BE2C (cell line): Measurements from ENCODE around the gene PKIG.

Source experiments
- DNase-seq: peaks from one replicate; pipeline ENCODE4 v3.0.0-alpha.2; 2020
- H3K27me3 ChIP-seq: fragments of 250-450 bp; sonication (Bioruptor Pico); 2 replicates; pipeline ENCODE4 v1.5.1; 2020; ENCODE audit warnings: mild to moderate bottlenecking
- H3K36me3 ChIP-seq: fragments of 250-450 bp; sonication (Bioruptor Pico); 2 replicates; pipeline ENCODE4 v1.5.1; 2020; ENCODE audit warnings: mild to moderate bottlenecking
- H3K4me1 ChIP-seq: fragments of 250-450 bp; sonication (Bioruptor Pico); 2 replicates; pipeline ENCODE4 v1.5.1; 2020
- H3K4me3 ChIP-seq: 2 replicates; pipeline ENCODE4 v1.5.1; 2011; ENCODE audit warnings: low read depth, low read length
- H3K9me3 ChIP-seq: fragments of 250-450 bp; sonication (Bioruptor Pico); 2 replicates; pipeline ENCODE4 v1.5.1; 2020
- CTCF ChIP-seq: IDR thresholded peaks from 2 replicates; pipeline ENCODE4 v1.5.1; 2012; ENCODE audit warnings: mild to moderate bottlenecking, low read depth, low read length

PKIG gene

DNA sequence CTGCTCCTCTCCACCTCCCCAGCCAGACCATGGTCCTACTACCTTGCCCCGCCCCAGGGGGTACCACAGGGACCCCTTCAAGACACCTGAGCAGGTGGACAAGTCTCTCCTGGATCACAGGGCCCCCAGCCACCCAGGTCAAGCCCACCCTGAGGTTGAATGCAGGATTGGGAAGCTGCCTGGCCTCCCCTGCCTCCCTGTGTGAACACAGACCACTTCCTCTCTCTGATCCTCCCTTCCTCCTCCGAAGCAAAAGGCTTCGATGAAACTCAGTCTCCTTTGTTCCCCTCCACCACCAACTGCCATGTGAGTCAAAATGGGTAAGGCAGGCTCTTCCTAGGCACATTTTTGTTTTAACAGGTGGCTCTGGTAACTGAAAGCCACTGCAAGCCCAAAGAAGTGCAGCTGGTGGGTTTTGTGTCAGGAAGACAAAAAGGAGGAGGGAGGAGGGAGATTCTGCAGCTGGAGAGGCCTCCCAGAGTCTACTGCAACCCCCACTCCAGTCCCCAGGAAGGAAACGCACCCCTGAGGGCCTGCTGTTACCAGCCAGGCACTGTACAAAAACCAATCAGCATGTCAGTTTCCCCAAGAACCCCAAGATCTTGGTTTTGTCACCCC is 63.8 kb downstream of the PKIG start:
- no peak for TF ChIP-seq CTCF
- peaks cover 12% of the 10 kb centered on the region; the same call in 1 of the 2 replicates for H3K4me1 ChIP-seq
- DNase-seq: no peak
- no peaks in the 10 kb centered on the region for H3K9me3 ChIP-seq
- H3K27me3 ChIP-seq: no peaks in the 10 kb centered on the region
- H3K4me3 ChIP-seq: no peak overlapping the region
- H3K36me3 ChIP-seq: no peaks in the 10 kb centered on the region

DNA sequence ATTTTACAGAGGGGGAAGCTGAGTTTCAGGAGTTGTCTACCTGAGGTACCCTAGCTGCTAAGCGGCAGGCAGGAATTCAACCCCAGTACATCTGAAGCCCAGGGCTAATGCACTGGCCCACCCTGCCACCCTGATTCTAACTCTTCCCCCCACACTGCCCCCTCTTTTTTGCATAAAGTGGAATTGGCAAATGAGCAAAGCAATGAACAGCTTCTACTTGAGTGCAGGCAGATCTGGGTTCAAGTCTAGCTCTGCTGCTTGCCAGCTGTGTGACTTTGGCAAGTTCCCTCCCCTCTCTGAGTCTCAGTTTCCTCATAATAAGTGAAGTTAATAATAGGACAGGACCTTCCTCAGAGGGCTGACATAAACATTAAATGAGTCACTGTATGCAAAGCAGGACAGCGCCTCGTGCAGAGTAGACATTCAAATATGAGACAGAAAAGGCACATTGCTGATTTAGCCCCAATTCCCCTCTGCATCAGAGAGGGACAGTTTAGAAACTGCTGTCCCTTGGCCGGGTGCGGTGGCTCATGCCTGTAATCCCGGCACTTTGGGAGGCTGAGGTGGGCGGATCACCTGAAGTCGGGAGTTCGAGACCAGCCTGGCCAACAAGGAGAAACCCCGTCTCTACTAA is 64.4 kb downstream of the PKIG start:
- TF ChIP-seq CTCF: no peak
- no peak for DNase-seq
- peaks cover 12% of the 10 kb centered on the region; the same call in 1 of the 2 replicates for H3K4me1 ChIP-seq
- no peaks in the 10 kb centered on the region for H3K36me3 ChIP-seq
- H3K27me3 ChIP-seq: no peaks in the 10 kb centered on the region
- H3K9me3 ChIP-seq: no peaks in the 10 kb centered on the region
- H3K4me3 ChIP-seq: no peak overlapping the region

- no peak overlapping the region for H3K4me3 ChIP-seq
- no peaks in the 10 kb centered on the region for H3K9me3 ChIP-seq
- no peak for TF ChIP-seq CTCF
- H3K27me3 ChIP-seq: no peaks in the 10 kb centered on the region
- H3K4me1 ChIP-seq: peaks cover 1% of the 10 kb centered on the region; the same call in 1 of the 2 replicates
- no peak for DNase-seq
- H3K36me3 ChIP-seq: no peaks in the 10 kb centered on the region
Measured at GRCh38 chr20:44648068-44648467, 65.7 kb downstream of the PKIG start.

- H3K36me3 ChIP-seq: no peaks in the 10 kb centered on the region
- DNase-seq: no peak
- H3K4me1 ChIP-seq: no peaks in the 10 kb centered on the region
Measured at GRCh38 chr20:44648579-44648978, 66.2 kb downstream of the PKIG start.

GRCh38 chr20:44649126-44649525 is 66.7 kb downstream of the PKIG start:
- peaks cover 3% of the 10 kb centered on the region; the same call in 1 of the 2 replicates for H3K27me3 ChIP-seq
- H3K9me3 ChIP-seq: no peaks in the 10 kb centered on the region
- no peak for DNase-seq
- H3K4me3 ChIP-seq: no peak overlapping the region
- no peak for TF ChIP-seq CTCF
- no peaks in the 10 kb centered on the region for H3K4me1 ChIP-seq
- no peaks in the 10 kb centered on the region for H3K36me3 ChIP-seq

More at GRCh38 chr20:44648579-44648978, 66.2 kb downstream of the PKIG start:
- Histone ChIP-seq H3K9me3 (no peaks in the 10 kb centered on the region), H3K4me3 (no peak overlapping the region), H3K27me3 (peaks cover 3% of the 10 kb centered on the region; the same call in 1 of the 2 replicates)
- TF ChIP-seq CTCF: no peak; the same call in 1 of the 2 replicates

- Histone ChIP-seq H3K36me3 (no peaks in the 10 kb centered on the region), H3K4me1 (no peaks in the 10 kb centered on the region), H3K9me3 (no peaks in the 10 kb centered on the region), H3K27me3 (peaks cover 5% of the 10 kb centered on the region; the same call in 1 of the 2 replicates), H3K4me3 (no peak overlapping the region)
- no peak for DNase-seq
- no peak for TF ChIP-seq CTCF
Measured at GRCh38 chr20:44649976-44650375, 67.6 kb downstream of the PKIG start.
